Thymus (tissue), 11 donors: ENCODE results near the gene C9orf50. TPM values are rescaled to one million over a fixed set of nuclear protein-coding genes. Genes with fewer than 3 reads are reported as not detected.
A peak's percentile ranks its signal among the peaks of the same experiment; 100 is the strongest.
"Not testable (repeated sequence)": the region's sequence is repeated elsewhere in the genome, so short reads cannot be mapped to it uniquely, and the experiment has no call there.

Experiments used
- DNase-seq, 9 donors: peaks; one replicate each; pipeline ENCODE4 v3.0.0-alpha.2; 2013; ENCODE audit warnings: low spot score in 9 of 9, low read depth in 6 of 9, missing footprints in 1 of 9
- H3K27ac ChIP-seq, 2 donors: one replicate each; pipeline ENCODE4 v1.5.1; 2013; ENCODE audit warnings: control low read depth in 1 of 2, low read depth in 1 of 2, low read length in 1 of 2, mild to moderate bottlenecking in 1 of 2, moderate library complexity in 1 of 2
- H3K27me3 ChIP-seq, 2 donors: one replicate each; pipeline ENCODE4 v1.5.1; 2013; ENCODE audit warnings: low read length in 1 of 2; ENCODE audit not compliant: control insufficient read depth in 2 of 2, insufficient read depth in 1 of 2
- H3K36me3 ChIP-seq, 2 donors: one replicate each; pipeline ENCODE4 v1.5.1; 2013; ENCODE audit warnings: low read length in 1 of 2, mild to moderate bottlenecking in 1 of 2, moderate library complexity in 1 of 2; ENCODE audit not compliant: control insufficient read depth in 2 of 2, insufficient read depth in 2 of 2
- H3K4me1 ChIP-seq, 2 donors: one replicate each; pipeline ENCODE4 v1.5.1; 2013; ENCODE audit warnings: low read length in 2 of 2; ENCODE audit not compliant: control insufficient read depth in 2 of 2, insufficient read depth in 2 of 2
- H3K4me3 ChIP-seq, 2 donors: one replicate each; pipeline ENCODE4 v1.5.1; 2013; ENCODE audit warnings: low read length in 2 of 2, control low read depth in 1 of 2, mild to moderate bottlenecking in 1 of 2
- H3K9me3 ChIP-seq, 2 donors: one replicate each; pipeline ENCODE4 v1.5.1; 2013; ENCODE audit warnings: low read length in 1 of 2, mild to moderate bottlenecking in 1 of 2; ENCODE audit not compliant: control insufficient read depth in 2 of 2, insufficient read depth in 1 of 2
- WGBS: extraction: QIAGEN DNeasy Blood & Tissue Kit; methylation state at CpG from one replicate; pipeline ENCODE4 v1.1.7; 2013; 5-methylcytosine and 5-hydroxymethylcytosine counted together
- polyA plus RNA-seq: library from polyadenylated mRNA; stranded (reverse); fragments of 200-250 nt; gene quantifications from one replicate; pipeline ENCODE4 v1.2.3, GENCODE V29; 2013
- total RNA-seq: library from RNA; stranded (reverse); fragments of 120-200 nt; gene quantifications from one replicate; pipeline ENCODE4 v1.2.4, GENCODE V29; 2013
- donor health status: healthy.

C9orf50 gene
- total and polyA plus RNA-seq, 2 donors: 0.05 to 0.23 TPM

DNA sequence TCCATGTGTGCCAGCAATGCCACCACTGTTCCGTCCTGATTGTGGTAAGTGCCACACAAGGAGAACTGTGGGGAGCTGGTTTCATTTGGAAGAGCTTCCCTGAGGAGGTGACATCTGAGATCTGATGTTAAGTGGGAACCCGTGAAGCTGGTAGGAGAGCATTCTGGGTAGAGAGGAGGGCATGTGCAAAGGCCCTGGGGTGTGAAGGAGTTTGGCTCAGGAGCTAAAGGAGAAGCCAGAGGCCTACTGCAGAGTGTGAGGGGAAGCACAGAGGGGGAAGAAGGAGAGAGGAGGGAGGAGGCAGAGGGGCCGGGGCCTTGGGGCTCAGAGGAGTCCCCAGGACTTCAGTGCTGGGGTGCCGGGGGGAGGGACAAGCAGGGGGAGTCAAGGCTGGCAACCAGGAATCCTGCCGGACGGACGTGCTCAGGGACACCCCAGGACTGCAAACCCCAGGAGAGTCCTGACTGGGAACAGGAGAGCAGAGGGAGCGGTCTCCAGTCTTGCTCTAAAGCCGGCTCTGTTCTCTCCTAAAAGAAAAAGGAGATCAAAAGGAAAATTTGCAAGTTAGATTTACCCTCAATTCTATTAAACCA lies 19.7 kb downstream of the C9orf50 start:
- H3K4me3 ChIP-seq: no peak overlapping the region
- 85% methylated on average over 9 of the region's 9 CpGs for WGBS
- DNase-seq: no peak
- peaks cover 6 to 47% of the 10 kb centered on the region in 2 donors for H3K4me1 ChIP-seq
- no peak overlapping the region for H3K27ac ChIP-seq
- H3K9me3 ChIP-seq: peaks cover 0 to 13% of the 10 kb centered on the region in 2 donors
- H3K36me3 ChIP-seq: no peaks in the 10 kb centered on the region
- H3K27me3 ChIP-seq: peaks cover 15 to 37% of the 10 kb centered on the region in 2 donors

- DNase-seq: no peak
- 53% methylated on average over 14 of the region's 14 CpGs for WGBS
- Histone ChIP-seq H3K4me1 (peaks cover 2 to 41% of the 10 kb centered on the region in 2 donors), H3K27me3 (peaks cover 19 to 52% of the 10 kb centered on the region in 2 donors), H3K4me3 (no peak overlapping the region), H3K36me3 (no peaks in the 10 kb centered on the region), H3K9me3 (peaks cover 0 to 10% of the 10 kb centered on the region in 2 donors), H3K27ac (peak overlapping the region; percentile 46)
These were observed 22.8 kb downstream of the C9orf50 start for GRCh38 chr9:129598089-129598596.

GRCh38 chr9:129597355-129598088 lies 23.4 kb downstream of the C9orf50 start:
- H3K9me3 ChIP-seq: peaks cover 0 to 10% of the 10 kb centered on the region in 2 donors
- peak overlapping the region; percentile 46 to 68 for H3K27ac ChIP-seq
- peaks cover 19 to 52% of the 10 kb centered on the region in 2 donors for H3K27me3 ChIP-seq
- no peak for DNase-seq
- peaks cover 2 to 35% of the 10 kb centered on the region in 2 donors for H3K4me1 ChIP-seq
- 3% methylated on average over 57 of the region's 57 CpGs for WGBS
- H3K4me3 ChIP-seq: no peak overlapping the region
- H3K36me3 ChIP-seq: no peaks in the 10 kb centered on the region

DNA sequence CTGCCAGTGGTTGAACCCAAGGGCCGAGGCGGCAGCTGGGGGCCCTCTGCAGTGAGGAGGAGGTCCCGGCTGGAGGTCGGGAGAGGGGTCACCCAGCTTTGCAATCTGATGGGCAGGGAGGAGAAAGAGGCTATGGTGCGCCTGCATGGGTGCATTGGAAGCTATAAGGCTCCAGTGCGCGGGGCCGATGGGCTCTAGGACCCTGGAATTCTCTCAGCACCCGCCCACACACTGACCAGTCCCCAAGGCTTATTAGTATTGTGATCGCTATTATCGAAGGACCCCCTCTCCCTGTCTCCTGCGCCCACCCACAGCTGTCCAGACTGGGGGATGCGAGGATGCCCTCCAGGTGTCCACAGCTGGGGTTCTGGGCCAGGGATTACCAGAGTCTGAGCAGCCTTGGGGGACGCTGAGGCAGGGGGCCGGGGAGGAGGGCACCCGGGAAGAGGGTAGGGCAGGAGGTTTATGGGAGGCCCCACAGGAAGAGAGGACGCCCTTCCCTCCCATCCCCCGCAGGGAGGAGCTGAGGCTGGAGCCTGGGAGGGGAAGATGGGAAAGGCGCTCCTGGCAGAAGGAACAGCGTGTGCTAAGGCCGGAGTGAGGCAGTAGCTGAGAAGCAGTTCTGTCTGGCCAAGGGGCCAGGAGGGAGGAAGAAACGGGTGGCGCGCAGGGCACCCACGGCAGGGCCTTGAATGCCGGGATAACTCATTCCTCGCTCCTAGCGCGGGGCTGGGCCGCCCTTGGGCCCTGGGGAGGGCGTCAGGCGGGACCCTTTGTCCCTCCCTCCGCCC lies 24.2 kb downstream of the C9orf50 start:
- DNase-seq: no peak
- Histone ChIP-seq H3K27me3 (peaks cover 19 to 50% of the 10 kb centered on the region in 2 donors), H3K9me3 (peaks cover 0 to 10% of the 10 kb centered on the region in 2 donors), H3K36me3 (no peaks in the 10 kb centered on the region), H3K4me3 (no peak overlapping the region), H3K4me1 (peaks cover 2 to 32% of the 10 kb centered on the region in 2 donors), H3K27ac (peak overlapping the region in 1 of 2 donors; percentile 26)
- 69% methylated on average over 33 of the region's 33 CpGs for WGBS

- Histone ChIP-seq H3K4me3 (no peak overlapping the region), H3K27ac (no peak overlapping the region), H3K9me3 (peaks cover 0 to 10% of the 10 kb centered on the region in 2 donors), H3K36me3 (no peaks in the 10 kb centered on the region), H3K27me3 (peaks cover 19 to 47% of the 10 kb centered on the region in 2 donors), H3K4me1 (peaks cover 2 to 32% of the 10 kb centered on the region in 2 donors)
- 60% methylated on average over 6 of the region's 6 CpGs for WGBS
- no peak for DNase-seq
These were observed 24.9 kb downstream of the C9orf50 start for GRCh38 chr9:129595903-129596540.

GRCh38 chr9:129595311-129595741 lies 25.6 kb downstream of the C9orf50 start:
- Histone ChIP-seq H3K9me3 (peaks cover 0 to 10% of the 10 kb centered on the region in 2 donors), H3K27ac (no peak overlapping the region), H3K4me3 (no peak overlapping the region), H3K36me3 (no peaks in the 10 kb centered on the region), H3K4me1 (peaks cover 2 to 32% of the 10 kb centered on the region in 2 donors), H3K27me3 (peaks cover 19 to 45% of the 10 kb centered on the region in 2 donors)
- 72% methylated on average over 5 of the region's 5 CpGs for WGBS
- no peak for DNase-seq

- H3K27ac ChIP-seq: no peak overlapping the region
- WGBS: 90% methylated on average over 7 of the region's 7 CpGs
- peaks cover 0 to 10% of the 10 kb centered on the region in 2 donors for H3K9me3 ChIP-seq
- DNase-seq: no peak
- H3K36me3 ChIP-seq: no peaks in the 10 kb centered on the region
- H3K4me1 ChIP-seq: peaks cover 2 to 32% of the 10 kb centered on the region in 2 donors
- H3K27me3 ChIP-seq: peaks cover 19 to 45% of the 10 kb centered on the region in 2 donors
- H3K4me3 ChIP-seq: no peak overlapping the region
These were observed 26.3 kb downstream of the C9orf50 start for GRCh38 chr9:129594632-129595031.

DNA sequence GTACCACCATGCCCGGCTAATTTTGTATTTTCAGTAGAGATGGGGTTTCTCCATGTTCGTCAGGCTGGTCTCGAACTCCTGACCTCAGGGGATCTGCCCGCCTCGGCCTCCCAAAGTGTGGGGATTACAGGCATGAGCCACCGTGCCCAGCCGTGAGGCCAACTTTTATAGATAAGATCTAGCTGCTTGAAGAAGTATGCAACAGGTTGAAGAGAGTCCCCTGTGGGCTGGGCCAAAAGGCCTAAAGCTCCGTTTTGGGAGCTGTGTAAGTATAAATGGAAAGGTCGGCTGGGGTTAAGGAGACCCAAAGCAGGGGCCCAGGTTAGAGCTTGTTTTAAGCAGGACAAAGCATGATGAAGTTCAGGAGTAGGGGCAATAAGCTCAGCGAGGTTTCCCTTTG lies 28.1 kb downstream of the C9orf50 start:
- not testable (repeated sequence) for H3K4me3 ChIP-seq, H3K27ac ChIP-seq, H3K9me3 ChIP-seq, H3K36me3 ChIP-seq, DNase-seq
- Histone ChIP-seq H3K4me1 (peaks cover under 1 to 35% of the 10 kb centered on the region in 2 donors), H3K27me3 (peaks cover 12 to 32% of the 10 kb centered on the region in 2 donors)
- 96% methylated on average over 10 of the region's 10 CpGs for WGBS
